Upper lobe of left lung (tissue), 6 donors: ENCODE results near the gene DYNC2LI1. TPM values are rescaled to one million over a fixed set of nuclear protein-coding genes. Genes with fewer than 3 reads are reported as not detected.

Source experiments
- ATAC-seq, 2 donors: fragments of 200-7000 bp; cut with Tn5 transposase; one replicate each; pipeline ENCODE4 v1.9.1; 2022; ENCODE audit warnings: mild to moderate bottlenecking in 2 of 2, moderate library complexity in 2 of 2; ENCODE audit not compliant: low FRiP score in 2 of 2
- DNase-seq, 2 donors: peaks; one replicate each; pipeline ENCODE4 v3.0.0-alpha.2; 2019 to 2020
- H3K27ac ChIP-seq, 4 donors: fragments of 200-600 bp; sonication (generic); one replicate each; pipeline ENCODE4 v1.5.1; 2016 to 2019
- H3K27me3 ChIP-seq, 4 donors: fragments of 200-600 bp; sonication (generic); one replicate each; pipeline ENCODE4 v1.5.1; 2017 to 2019
- H3K36me3 ChIP-seq, 4 donors: fragments of 200-600 bp; sonication (generic); one replicate each; pipeline ENCODE4 v1.5.1; 2016 to 2019
- H3K4me1 ChIP-seq, 4 donors: fragments of 200-600 bp; sonication (generic); one replicate each; pipeline ENCODE4 v1.5.1; 2018 to 2019
- H3K4me3 ChIP-seq, 4 donors: fragments of 200-600 bp; sonication (generic); one replicate each; pipeline ENCODE4 v1.5.1; 2017 to 2019; ENCODE audit warnings: mild to moderate bottlenecking in 2 of 4, moderate library complexity in 1 of 4
- H3K9me3 ChIP-seq, 4 donors: fragments of 200-600 bp; sonication (generic); one replicate each; pipeline ENCODE4 v1.5.1; 2018 to 2019
- CTCF ChIP-seq, 6 experiments: fragments of 450-650 bp in 4 of 6; fragments of 200-600 bp in 2 of 6; sonication (generic) in 2 of 6; IDR thresholded peaks; one replicate each; pipeline ENCODE4 v1.5.1; 2016 to 2019; ENCODE audit warnings: antibody characterized with exemption in 6 of 6
- EP300 ChIP-seq, 4 donors: sonication (generic); formaldehyde crosslinking; IDR thresholded peaks; one replicate each; pipeline ENCODE4 v1.5.1; 2017; ENCODE audit warnings: antibody characterized with exemption in 4 of 4, control low read depth in 2 of 4
- POLR2A ChIP-seq, 4 donors: fragments of 450-650 bp; IDR thresholded peaks; one replicate each; pipeline ENCODE4 v1.5.1; 2016 to 2017; ENCODE audit warnings: antibody characterized with exemption in 4 of 4, mild to moderate bottlenecking in 2 of 4
- POLR2AphosphoS5 ChIP-seq, 2 donors: sonication (generic); formaldehyde crosslinking; IDR thresholded peaks; one replicate each; pipeline ENCODE4 v1.5.1; 2017; ENCODE audit warnings: antibody characterized with exemption in 2 of 2
- WGBS, 2 donors: methylation state at CpG; one replicate each; pipeline ENCODE4 v1.1.5; 2017 to 2018; 5-methylcytosine and 5-hydroxymethylcytosine counted together
- small RNA-seq, 4 donors: library from RNA; depleted of rRNA; stranded (forward); fragments of <200 nt; gene quantifications; one replicate each; pipeline ENCODE3, GENCODE V24; 2016
- total RNA-seq, 6 donors: library from RNA; depleted of rRNA in 4 of 6; stranded (reverse); fragments of >200 nt in 4 of 6; gene quantifications; one replicate each; pipeline versions ENCODE4 v1.1.0 to v1.2.1, GENCODE V29; 2016 to 2021
- donor health status: DM: no; HTN: no; CAD: no; lungs with moderate emphysema.
- donor health status: DM: no; HTN: yes; CAD: no; lungs with severe emphysema.

Gene DYNC2LI1
- total RNA-seq, 6 donors from 2014 or later = 15.8 to 58.2 (median 18.1) TPM

- ATAC-seq (no peak), DNase-seq (no peak)
- WGBS, 2 donors = 88 to 89% methylated on average over 2 of the region's 2 CpGs
- Histone ChIP-seq H3K27ac (no peak overlapping the region), H3K4me1 (no peaks in the 10 kb centered on the region), H3K4me3 (no peak overlapping the region), H3K36me3 (no peaks in the 10 kb centered on the region), H3K9me3 (no peaks in the 10 kb centered on the region), H3K27me3 (no peaks in the 10 kb centered on the region)
- TF ChIP-seq POLR2AphosphoS5 (IDR thresholded peaks at IDR 0.05) (no peak), POLR2A (IDR thresholded peaks at IDR 0.05) (no peak), CTCF (IDR thresholded peaks at IDR 0.05) (no peak), EP300 (IDR thresholded peaks at IDR 0.05) (no peak)
These were observed 81.5 kb downstream of the DYNC2LI1 start for GRCh38 chr2:43855292-43855691.

Small RNA genes lying within 50 kb of the gene (small RNA-seq; reads per million reads assigned to genes)
- 0 reads per million in 4 donors for gene RN7SKP66

Other genes starting within 250 kb of the DYNC2LI1 start
- gene THADA, start 178.0 kb upstream of the DYNC2LI1 start, total RNA-seq = 10 to 100 TPM; 23.6 to 57.5 (median 37.3) TPM
- gene PLEKHH2, start 136.8 kb upstream of the DYNC2LI1 start, total RNA-seq = 100 to 1,000 TPM in 1 of 6 donors, 10 to 100 TPM in 5; 32.2 to 273 (median 39.2) TPM
- 1 to 10 TPM in 1 of 6 donors, under 1 TPM in 1, not detected in 4; 0.77 to 2.5 TPM for gene C1GALT1C1L, start 97.6 kb upstream of the DYNC2LI1 start, total RNA-seq
- gene ABCG5, start 64.8 kb downstream of the DYNC2LI1 start, total RNA-seq = under 1 TPM in 1 of 6 donors, not detected in 5; 0.09 TPM
- gene ABCG8, start 64.9 kb downstream of the DYNC2LI1 start, total RNA-seq = under 1 TPM in 2 of 6 donors, not detected in 4; 0.10 to 0.20 TPM
- gene LRPPRC, start 221.9 kb downstream of the DYNC2LI1 start, total RNA-seq = 10 to 100 TPM; 29.3 to 86.2 (median 47.2) TPM